Hindlimb muscle (tissue), 1 donor: ENCODE results near the gene INSRR. TPM values are rescaled to one million over a fixed set of nuclear protein-coding genes. Genes with fewer than 3 reads are reported as not detected.

ENCODE experiments used
- DNase-seq: peaks from one replicate; pipeline ENCODE4 v3.0.0-alpha.2; 2013
- polyA plus RNA-seq: library from polyadenylated mRNA; unstranded; fragments of 120-200 nt; gene quantifications from one replicate; pipeline ENCODE4 v1.2.1, GENCODE V29; 2013; ENCODE audit not compliant: insufficient read length

INSRR gene
- polyA plus RNA-seq, 1 donor, result 0.93 TPM

GRCh38 chr1:156894001-156894400 is 35.1 kb upstream of the INSRR start:
- no peak for DNase-seq

GRCh38 chr1:156893048-156893953 is 34.4 kb upstream of the INSRR start, which contains the start of gene PEAR1:
Gene PEAR1, plus strand, starts transcription at chr1:156893718. Its CDS starts 10,209 bp downstream, at chr1:156903927.
- peak; percentile 68 for DNase-seq

GRCh38 chr1:156892190-156893047 is 33.5 kb upstream of the INSRR start:
- peak; percentile 94 for DNase-seq

DNA sequence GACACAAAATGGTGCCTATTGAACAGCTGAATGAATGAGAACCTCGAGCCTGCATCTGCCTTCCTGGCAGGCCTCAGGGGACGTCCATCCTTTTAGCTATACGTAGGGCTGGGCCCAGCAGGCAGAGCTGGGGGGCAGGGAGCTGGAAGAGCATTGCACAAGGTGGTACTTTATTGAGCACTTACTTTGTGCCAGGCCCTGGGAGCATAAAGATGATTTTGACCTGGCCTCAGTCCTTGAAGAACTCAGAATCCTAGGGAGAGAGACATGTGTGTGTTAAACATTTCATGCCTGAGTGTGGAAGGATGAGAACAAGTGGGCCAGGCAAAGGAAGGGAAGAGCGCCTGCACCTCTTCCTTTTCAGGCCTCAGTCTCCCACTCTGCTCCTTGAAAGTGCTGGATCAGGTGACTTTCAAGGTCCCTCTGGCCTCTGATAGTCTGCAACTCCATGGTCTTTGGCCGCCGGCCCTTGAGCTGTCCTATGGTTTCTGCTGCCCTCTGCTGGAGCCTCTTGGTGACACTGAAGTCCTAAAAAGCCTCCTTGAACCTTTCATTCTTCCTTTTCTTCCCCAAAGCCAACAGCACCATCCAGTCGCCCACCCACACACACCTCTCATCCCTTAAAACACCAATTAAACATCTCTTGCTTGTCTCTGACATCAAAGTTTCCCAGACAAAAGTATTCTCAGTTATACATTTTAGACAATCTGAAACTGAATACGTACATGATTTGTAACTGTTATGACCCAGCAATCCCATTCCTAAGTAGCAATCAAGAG is 31.1 kb upstream of the INSRR start:
- peak; percentile 85 for DNase-seq

DNA sequence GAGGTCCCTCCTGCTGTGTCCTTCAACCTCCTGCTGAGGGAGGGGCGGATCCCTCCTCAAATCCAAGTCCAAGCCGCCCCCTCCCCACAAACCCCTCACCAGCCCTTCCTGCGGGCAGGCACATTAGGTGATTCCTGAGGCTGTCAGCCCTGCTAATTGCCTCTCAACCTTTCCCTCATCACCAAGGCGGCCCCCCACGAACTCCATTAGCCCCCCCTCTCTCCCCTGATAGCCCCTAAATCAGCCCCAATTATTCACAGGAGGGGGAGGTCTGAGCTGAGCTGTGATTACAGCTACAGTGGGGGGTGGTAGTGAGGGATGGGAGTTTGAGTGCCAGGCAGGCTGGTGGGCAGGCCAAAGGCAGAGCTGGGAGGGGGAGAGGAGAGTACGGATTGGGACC is 28.8 kb upstream of the INSRR start:
- DNase-seq, result no peak

GRCh38 chr1:156887317-156887716 is 28.4 kb upstream of the INSRR start:
- DNase-seq, result no peak

- DNase-seq, result no peak
These were observed 27.8 kb upstream of the INSRR start for GRCh38 chr1:156886583-156887281.

DNA sequence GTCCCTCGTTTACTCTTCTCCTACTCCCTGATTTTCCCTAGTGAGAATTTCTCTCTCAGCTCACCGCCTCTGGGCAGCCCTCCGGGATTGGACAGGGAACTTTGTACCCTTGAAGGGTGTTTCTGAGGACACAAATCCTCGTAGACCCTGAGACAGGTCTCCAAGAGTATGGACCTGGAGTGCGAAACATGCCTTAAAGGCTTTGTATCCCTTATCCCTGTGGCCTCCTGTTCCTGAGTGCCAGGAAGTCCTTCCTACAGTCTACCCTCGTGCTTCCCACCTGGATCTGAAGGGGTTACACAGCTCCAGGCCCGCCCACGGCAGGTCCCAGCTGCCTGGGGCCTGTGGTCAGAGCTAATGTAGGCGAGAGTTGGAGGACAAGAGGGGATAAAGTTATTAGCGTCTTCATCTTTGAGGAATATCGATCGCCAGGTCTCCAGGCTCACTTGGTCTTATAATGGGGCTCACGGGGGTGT is 27.0 kb upstream of the INSRR start:
- DNase-seq, result no peak

GRCh38 chr1:156885314-156885713 is 26.4 kb upstream of the INSRR start:
- DNase-seq, result no peak

- no peak for DNase-seq
These were observed 25.8 kb upstream of the INSRR start for GRCh38 chr1:156884560-156885184.

- no peak for DNase-seq
These were observed 25.0 kb upstream of the INSRR start for GRCh38 chr1:156883919-156884318.

DNA sequence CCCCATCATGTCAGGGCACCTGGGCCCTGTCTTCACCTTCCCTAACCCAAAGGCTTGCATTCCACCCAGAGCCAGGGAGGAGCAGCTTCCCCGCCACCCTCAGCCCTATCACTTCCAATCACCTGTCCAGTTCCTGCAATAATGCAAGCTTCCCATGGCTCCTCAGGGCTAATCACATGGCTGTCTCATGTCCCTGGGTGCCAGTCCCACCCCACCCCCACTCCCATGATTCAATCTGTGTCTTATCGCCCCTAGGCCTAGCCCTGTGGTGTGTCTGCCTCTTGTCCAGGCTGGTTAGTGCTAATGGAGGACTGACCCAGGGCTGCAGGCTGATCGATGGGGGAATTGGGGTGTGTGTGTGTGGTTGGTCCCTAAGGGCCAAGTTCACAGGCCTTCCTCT is 23.6 kb upstream of the INSRR start:
- no peak for DNase-seq

GRCh38 chr1:156881663-156882062 is 22.7 kb upstream of the INSRR start:
- DNase-seq, result no peak

- DNase-seq, result no peak
These were observed 22.2 kb upstream of the INSRR start for GRCh38 chr1:156881101-156881500.

- no peak for DNase-seq
These were observed 21.6 kb upstream of the INSRR start for GRCh38 chr1:156880473-156880872.

DNA sequence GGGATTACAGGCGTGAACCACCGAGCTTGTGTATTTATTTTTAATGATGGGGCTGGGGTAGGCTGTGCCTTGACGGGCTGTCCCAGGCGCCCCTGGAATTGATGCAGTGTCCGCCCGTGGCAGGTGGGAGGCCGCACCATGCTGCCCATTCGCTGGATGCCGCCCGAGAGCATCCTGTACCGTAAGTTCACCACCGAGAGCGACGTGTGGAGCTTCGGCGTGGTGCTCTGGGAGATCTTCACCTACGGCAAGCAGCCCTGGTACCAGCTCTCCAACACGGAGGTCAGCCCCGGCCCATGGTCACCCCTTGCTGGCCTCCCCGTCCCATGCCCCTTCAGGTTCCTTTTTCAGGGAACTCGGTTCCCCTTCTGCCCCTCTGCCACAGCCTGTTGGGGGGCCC is 21.0 kb upstream of the INSRR start:
- DNase-seq, result no peak

GRCh38 chr1:156877433-156878170 is 18.7 kb upstream of the INSRR start:
- no peak for DNase-seq

- no peak for DNase-seq
These were observed 17.4 kb upstream of the INSRR start for GRCh38 chr1:156876281-156876680.

- DNase-seq, result no peak
These were observed 16.4 kb upstream of the INSRR start for GRCh38 chr1:156875341-156875615.

- no peak for DNase-seq
These were observed 15.8 kb upstream of the INSRR start for GRCh38 chr1:156874572-156875340.
